Measurements from ENCODE around the gene CTU1.

DNA sequence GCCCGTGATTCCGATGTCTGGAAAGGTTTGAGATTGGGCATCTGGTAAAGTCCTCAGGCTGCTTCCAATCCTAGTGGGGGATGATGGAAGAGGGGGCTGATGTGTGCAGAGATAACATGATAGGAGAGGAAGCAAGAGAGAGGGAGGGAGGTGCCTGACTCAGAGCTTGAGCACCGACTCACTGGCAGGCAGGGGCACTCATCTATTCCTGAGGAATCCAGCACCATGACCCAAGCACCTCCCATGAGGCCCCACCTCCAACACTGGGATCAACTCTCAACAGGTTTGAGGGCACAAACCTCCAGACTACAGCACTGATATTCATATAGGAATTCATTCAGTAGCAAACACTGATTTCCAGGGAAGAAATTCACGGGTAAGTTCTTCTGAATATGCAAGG lies 10.9 kb upstream of the CTU1 start:
- TF ChIP-seq, protein P1, sequence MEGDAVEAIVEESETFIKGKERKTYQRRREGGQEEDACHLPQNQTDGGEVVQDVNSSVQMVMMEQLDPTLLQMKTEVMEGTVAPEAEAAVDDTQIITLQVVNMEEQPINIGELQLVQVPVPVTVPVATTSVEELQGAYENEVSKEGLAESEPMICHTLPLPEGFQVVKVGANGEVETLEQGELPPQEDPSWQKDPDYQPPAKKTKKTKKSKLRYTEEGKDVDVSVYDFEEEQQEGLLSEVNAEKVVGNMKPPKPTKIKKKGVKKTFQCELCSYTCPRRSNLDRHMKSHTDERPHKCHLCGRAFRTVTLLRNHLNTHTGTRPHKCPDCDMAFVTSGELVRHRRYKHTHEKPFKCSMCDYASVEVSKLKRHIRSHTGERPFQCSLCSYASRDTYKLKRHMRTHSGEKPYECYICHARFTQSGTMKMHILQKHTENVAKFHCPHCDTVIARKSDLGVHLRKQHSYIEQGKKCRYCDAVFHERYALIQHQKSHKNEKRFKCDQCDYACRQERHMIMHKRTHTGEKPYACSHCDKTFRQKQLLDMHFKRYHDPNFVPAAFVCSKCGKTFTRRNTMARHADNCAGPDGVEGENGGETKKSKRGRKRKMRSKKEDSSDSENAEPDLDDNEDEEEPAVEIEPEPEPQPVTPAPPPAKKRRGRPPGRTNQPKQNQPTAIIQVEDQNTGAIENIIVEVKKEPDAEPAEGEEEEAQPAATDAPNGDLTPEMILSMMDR (IDR thresholded peaks at IDR 0.05) = no peak
- TF ChIP-seq EZH2 (IDR thresholded peaks at IDR 0.05; ENCODE audit: borderline replicate concordance, insufficient read depth, low read depth, low read length, poor library complexity, severe bottlenecking) = no peak

All from B cell (primary cell).